D721Med (cell line): Measurements from ENCODE around the gene DPP6.

ENCODE experiments used
- DNase-seq: peaks from one replicate; pipeline ENCODE4 v3.0.0; 2011; ENCODE audit warnings: low spot score; ENCODE audit not compliant: insufficient read length
- FAIRE-seq: peaks from 2 replicates; lab custom pipeline; 2011; peaks lifted over from hg19 to GRCh38; lab: Jason Lieb, UNC
- CTCF ChIP-seq: IDR thresholded peaks from 2 replicates; pipeline ENCODE4 v1.5.1; 2012; ENCODE audit warnings: mild to moderate bottlenecking, control low read depth; ENCODE audit not compliant: insufficient read depth; ENCODE audit errors: missing control alignments

DPP6 gene

DNA sequence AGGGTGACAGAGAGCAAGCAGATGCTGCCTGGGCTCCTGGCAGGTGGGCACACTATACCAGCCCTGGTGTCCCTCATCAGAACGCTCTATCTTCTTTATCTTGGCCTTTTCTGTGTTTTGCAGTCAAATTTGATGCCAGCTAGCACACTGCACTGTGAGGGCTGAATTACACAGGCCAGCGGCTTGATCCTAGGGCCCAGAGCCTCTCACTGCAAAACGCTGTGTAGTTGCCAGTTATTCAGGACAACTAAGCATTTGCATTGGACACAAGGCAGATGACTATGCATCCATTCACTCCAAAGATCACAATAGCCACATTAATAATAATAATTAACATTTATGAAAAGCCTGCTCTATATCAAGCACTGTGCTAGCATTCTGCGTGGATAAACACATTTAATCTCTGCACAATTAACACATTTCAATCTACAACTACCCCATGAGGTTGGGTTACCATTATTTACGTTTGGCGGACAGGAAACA lies 850.4 kb downstream of the DPP6 start:
- no peak for DNase-seq
- no peak for TF ChIP-seq CTCF
- no peak for FAIRE-seq

DNA sequence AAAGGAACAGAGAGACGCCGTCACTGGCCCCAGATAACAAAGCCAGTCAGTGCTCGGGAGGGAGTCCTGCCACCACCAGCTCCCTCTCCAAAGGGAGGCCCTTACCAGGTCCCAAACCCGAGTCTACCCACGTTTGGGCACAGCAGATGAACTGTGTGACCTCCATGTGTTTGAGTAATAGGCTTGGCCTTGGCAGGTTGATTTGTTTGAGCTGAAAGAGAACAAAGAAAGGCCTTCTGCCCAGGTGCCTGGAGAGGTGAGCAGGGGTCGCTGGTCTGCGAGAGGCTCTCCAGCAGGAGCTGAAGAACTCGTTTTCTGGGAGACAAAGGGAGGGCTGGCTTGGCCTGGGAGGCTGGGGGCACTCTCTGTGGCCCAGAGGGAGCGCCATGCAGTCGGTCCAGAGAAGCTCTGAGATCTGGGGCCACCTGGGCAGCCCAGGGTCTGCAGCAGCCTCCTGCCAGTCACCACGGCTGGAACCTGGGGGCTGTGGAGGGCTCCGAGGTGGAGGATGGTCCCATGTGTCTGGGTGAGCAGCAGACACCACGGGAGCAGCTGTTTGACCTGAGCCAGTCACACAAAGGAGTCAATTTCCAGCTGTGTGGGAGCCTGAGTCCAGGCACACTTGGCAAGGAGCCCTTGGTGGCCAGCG lies 851.0 kb downstream of the DPP6 start:
- TF ChIP-seq CTCF: no peak
- FAIRE-seq (no peak), DNase-seq (no peak)

DNA sequence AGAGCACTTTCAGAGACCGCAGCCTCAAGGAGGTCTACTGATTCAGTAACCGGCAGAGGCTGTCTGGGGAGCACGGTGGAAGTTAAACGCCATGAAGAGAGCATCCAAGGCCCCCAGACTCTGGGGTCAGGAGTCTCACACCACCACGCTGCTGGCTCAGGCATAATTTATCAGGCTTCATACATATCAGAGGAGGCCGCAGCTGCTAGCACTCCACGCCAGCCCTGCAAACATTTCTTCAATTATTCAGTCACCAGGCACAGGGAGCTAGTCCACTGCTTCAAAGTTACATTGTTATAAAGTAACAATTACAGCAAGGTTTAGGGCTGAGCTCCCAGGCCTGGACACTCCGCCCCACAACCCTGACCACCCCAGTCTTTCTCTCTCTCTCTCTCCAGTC lies 852.9 kb downstream of the DPP6 start:
- FAIRE-seq (no peak), DNase-seq (no peak)
- no peak for TF ChIP-seq CTCF

GRCh38 chr7:154905615-154906014 lies 853.4 kb downstream of the DPP6 start:
- FAIRE-seq: no peak
- no peak for TF ChIP-seq CTCF
- DNase-seq: no peak

DNA sequence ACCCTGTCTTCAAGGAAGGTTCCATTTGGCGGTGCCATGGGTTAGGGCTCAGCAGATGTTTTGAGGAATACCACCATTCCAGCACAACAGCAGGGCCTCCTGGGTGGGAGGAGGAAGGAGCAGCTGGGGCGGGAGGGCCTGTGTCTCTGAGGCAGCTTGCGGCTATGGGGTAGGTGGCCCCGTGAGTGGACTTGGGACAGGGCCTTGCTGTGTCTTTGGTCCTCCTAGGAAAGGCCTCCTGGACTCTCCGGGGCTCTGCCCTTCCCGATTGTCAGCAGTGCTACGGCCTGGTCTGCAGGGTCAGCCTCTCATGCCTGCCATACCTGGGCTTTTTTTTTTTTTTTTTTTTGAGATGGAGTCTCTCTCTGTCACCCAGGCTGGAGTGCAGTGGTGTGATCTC lies 854.0 kb downstream of the DPP6 start:
- no peak for FAIRE-seq
- TF ChIP-seq CTCF: no peak
- no peak for DNase-seq

- TF ChIP-seq CTCF: no peak
- DNase-seq: no peak
- FAIRE-seq: no peak
These were observed 854.6 kb downstream of the DPP6 start for GRCh38 chr7:154906736-154907355.
